Activated CD4-positive, alpha-beta T cell treated with anti-CD3 and anti-CD28 coated beads for 36 hours (primary cell): ENCODE data around the gene GLIS1. TPM values are rescaled to one million over a fixed set of nuclear protein-coding genes. Genes with fewer than 3 reads are reported as not detected.

ENCODE experiments used
- ATAC-seq: fragments of 200-7000 bp; cut with Tn5 transposase; one replicate; pipeline ENCODE4 v1.10.0; 2021; ENCODE audit warnings: mild to moderate bottlenecking, moderate library complexity
- CTCF ChIA-PET: fragments of 350-600 bp; sonication (Branson Sonifier 250); formaldehyde crosslinking; loops from one replicate; lab custom pipeline; 2021; ENCODE audit warnings: antibody characterized with exemption; lab: Charles Lee
- POLR2A ChIA-PET: fragments of 350-600 bp; sonication (Branson Sonifier 250); formaldehyde crosslinking; loops from one replicate; lab custom pipeline; 2021; ENCODE audit warnings: antibody characterized with exemption, inconsistent platforms; lab: Charles Lee
- DNase-seq: peaks from one replicate; pipeline ENCODE4 v3.0.0-alpha.2; 2020
- H3K27ac Mint-ChIP-seq: one replicate; pipeline ENCODE4 v1.8.0; 2021; ENCODE audit warnings: mixed read lengths
- H3K27me3 Mint-ChIP-seq: one replicate; pipeline ENCODE4 v1.8.0; 2021; ENCODE audit warnings: mixed read lengths
- H3K36me3 Mint-ChIP-seq: one replicate; pipeline ENCODE4 v1.8.0; 2021; ENCODE audit warnings: low read depth, mixed read lengths
- H3K4me1 Mint-ChIP-seq: one replicate; pipeline ENCODE4 v1.8.0; 2021; ENCODE audit warnings: mixed read lengths
- H3K4me3 Mint-ChIP-seq: one replicate; pipeline ENCODE4 v1.8.0; 2021; ENCODE audit warnings: mild to moderate bottlenecking, moderate library complexity, mixed read lengths
- H3K9me3 Mint-ChIP-seq: one replicate; pipeline ENCODE4 v1.8.0; 2021; ENCODE audit warnings: low read depth, mixed read lengths
- intact Hi-C, 2 experiments: fragments of 100-400 bp; cut with DNase I in 1 of 2; cut with micrococcal nuclease in 1 of 2; formaldehyde crosslinking; loops; one replicate each; pipeline versions ENCODE4 v1.14.2 to v1.15.1; 2022 to 2024; cut with DNase I, micrococcal nuclease
- total RNA-seq, 2 experiments: library from RNA; stranded (reverse); gene quantifications; one replicate each; pipeline ENCODE4 v1.2.3, GENCODE V29; 2021

GLIS1 gene
- total RNA-seq, 2 experiments from 2014 or later: not detected

DNA sequence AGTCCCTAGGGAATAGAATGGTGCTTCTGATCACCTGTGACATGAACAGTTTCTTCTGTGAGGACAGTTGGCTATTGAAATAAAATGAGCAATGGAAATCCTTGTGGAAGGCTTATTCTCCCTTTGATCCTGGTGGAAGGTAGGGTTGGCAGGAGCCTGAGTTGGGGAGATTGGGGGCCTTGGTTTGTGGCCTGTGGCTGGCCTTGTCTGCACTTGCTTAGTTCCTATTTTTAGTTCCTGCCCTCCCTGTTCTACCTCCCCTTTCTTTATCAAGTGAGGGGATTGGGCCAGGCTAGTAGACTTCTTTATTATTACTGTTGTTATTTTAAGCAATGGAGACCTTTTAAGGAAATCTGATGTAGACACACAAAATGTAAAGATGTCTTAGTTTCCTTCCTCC lies 271.6 kb downstream of the GLIS1 start:
- no peaks in the 10 kb centered on the region for H3K36me3 Mint-ChIP-seq
- DNase-seq (no peak), ATAC-seq (no peak)
- CTCF ChIA-PET: no interaction called here
- H3K27ac Mint-ChIP-seq: no peak overlapping the region
- intact Hi-C loops: no loop called here
- POLR2A ChIA-PET: interaction anchor here (0.6 kb wide), 1 partner anchor 153 kb away, joined by 4 read pairs; no protein-coding TSS in a partner anchor
- H3K9me3 Mint-ChIP-seq: no peaks in the 10 kb centered on the region
- no peaks in the 10 kb centered on the region for H3K27me3 Mint-ChIP-seq
- H3K4me1 Mint-ChIP-seq: no peaks in the 10 kb centered on the region
- no peak overlapping the region for H3K4me3 Mint-ChIP-seq

DNA sequence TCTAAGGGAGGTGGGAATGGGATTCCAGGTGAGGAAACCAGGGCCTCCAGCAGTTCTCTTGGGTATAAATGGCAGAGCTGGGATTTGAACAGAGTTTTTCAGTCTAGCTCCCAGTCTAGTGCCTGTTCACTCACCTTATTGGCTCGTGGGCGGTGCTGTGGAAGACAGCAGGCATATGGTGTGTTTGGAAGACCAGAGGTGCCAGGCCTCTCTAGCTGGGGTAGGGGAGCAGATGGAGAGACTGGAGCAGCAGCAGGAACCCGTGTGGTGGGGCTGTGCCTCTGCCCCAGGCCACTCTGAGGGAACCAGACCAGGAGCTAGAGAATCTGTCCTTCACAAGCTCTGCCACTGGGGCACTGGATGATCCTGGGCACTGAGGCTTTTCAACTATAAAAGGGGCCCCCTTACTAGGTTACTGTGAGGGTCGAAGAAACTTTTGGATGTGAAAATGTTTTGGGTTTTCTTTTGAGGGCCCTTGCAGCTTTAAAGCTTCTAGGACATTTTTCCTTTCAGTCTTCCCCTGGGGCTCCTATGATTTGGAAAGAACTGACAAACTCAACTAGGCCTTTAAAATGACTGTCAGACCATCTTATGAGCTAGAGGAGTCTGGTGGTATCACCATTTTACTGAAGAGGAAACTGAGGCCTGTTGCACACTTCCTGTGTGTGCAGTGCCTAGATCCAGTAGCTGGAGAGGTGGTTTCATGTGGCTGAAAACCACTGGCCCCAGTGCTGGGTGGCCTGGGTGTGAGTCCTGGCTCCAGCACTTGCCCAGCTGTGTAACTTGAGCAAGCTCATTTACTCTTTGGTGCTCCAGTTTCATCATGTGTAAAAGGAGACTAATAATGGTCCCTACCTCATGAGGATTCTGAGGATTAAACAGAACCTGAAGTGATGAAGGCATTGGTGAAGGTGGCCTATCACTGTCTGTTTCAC lies 273.7 kb downstream of the GLIS1 start:
- Mint-ChIP-seq H3K4me3 (no peak overlapping the region), H3K9me3 (no peaks in the 10 kb centered on the region), H3K36me3 (no peaks in the 10 kb centered on the region), H3K27me3 (no peaks in the 10 kb centered on the region), H3K4me1 (no peaks in the 10 kb centered on the region), H3K27ac (no peak overlapping the region)
- ChIA-PET CTCF (interaction anchor here (0.6 to 1.7 kb wide), 3 partner anchors 9 to 198 kb away, joined by 3 to 5 read pairs (median 3); no protein-coding TSS in a partner anchor), POLR2A (no interaction called here)
- intact Hi-C loops: no loop called here
- no peak for DNase-seq
- ATAC-seq: no peak

DNA sequence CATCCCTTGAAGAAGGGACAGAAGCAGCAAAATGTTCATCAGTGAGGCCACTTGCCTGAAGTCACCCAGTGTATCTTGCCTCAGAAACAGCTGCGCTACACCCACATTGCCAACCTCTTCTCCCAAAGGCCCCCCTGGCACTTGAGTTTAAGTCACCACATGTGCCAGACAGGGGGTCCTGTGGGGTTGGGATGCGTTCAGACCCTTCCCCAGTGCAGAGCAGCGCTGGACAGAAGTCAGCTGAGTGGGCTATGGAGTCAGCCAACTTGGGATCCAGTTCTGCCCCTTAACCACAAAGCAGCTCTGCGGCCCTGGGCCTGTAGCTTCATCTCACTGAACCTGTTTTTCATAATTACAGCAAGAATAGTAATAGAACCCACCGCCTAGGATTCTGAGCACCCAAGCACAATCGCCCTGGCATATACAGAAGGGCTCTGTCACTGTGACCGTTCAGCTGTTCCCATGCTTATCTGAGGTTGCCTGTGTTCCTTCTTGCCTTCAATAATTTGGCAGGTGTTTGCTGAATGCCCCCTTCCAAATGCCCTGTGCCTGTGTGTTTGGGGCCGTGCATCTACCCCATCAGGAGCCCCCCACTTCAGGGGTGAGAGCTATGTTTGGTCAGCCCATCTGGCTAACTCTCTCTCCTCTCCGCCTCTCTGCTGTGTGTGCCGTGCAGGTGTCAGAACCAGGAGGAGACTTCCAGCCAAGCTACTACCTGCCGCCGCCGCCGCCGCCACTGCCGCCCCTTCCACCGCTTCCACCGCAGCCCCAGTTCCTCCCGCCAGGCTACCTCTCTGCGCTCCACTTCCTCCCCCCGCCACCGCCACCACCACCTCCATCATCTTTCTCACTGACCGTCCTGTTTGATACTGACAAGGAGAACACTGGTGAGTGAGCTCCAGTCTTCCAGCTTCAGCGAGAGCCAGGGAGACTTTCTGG lies 274.7 kb downstream of the GLIS1 start:
- H3K27ac Mint-ChIP-seq: no peak overlapping the region
- DNase-seq: no peak
- H3K27me3 Mint-ChIP-seq: no peaks in the 10 kb centered on the region
- H3K4me3 Mint-ChIP-seq: no peak overlapping the region
- intact Hi-C loops: no loop called here
- ATAC-seq: no peak
- H3K9me3 Mint-ChIP-seq: no peaks in the 10 kb centered on the region
- POLR2A ChIA-PET: no interaction called here
- no peaks in the 10 kb centered on the region for H3K4me1 Mint-ChIP-seq
- H3K36me3 Mint-ChIP-seq: no peaks in the 10 kb centered on the region
- CTCF ChIA-PET: interaction anchor here (0.6 to 1.7 kb wide), 6 partner anchors 10 to 363 kb away, joined by 3 to 5 read pairs (median 3); no protein-coding TSS in a partner anchor

DNA sequence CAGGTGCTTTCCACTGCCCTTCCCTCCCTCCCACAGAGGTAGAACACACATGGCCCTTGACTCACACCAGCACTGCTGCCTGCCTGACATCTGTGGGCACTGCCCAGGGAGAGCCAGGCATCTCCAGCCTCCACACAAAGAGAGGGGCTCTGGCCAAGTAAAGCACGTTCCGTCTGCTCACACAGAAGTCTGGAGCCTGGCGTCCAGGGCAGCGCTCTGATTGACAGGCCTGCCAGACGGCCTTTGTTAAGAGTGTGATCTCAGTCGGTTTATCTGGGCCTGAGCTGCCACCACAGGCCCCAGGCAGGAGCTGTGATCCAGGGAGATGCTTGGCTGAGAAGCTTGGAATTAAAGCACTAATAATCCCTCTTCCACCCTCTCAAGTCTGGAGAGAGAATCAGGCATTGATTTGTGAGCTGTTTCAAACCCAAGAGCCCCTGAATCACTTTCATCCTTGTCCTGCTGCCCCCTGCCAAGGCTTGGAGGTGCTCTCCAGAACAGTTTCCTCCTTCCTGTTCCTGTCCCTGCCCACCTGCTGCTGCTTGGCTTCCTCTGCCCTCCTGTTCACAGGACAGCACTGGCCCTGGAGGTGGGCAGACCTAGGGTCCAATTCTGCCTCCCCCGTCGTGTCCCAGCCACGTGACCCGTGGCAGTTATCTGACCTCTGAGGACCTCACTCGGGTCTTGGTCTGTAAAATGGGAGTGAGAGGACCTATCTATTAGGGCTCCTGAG lies 276.0 kb downstream of the GLIS1 start:
- POLR2A ChIA-PET: no interaction called here
- Mint-ChIP-seq H3K36me3 (no peaks in the 10 kb centered on the region), H3K27ac (no peak overlapping the region), H3K9me3 (no peaks in the 10 kb centered on the region), H3K27me3 (no peaks in the 10 kb centered on the region), H3K4me3 (no peak overlapping the region), H3K4me1 (no peaks in the 10 kb centered on the region)
- ATAC-seq (no peak), DNase-seq (no peak)
- CTCF ChIA-PET: interaction anchor here (0.7 to 1.5 kb wide), 4 partner anchors 13 to 217 kb away, joined by 3 to 5 read pairs (median 4); no protein-coding TSS in a partner anchor
- intact Hi-C loops: no loop called here

DNA sequence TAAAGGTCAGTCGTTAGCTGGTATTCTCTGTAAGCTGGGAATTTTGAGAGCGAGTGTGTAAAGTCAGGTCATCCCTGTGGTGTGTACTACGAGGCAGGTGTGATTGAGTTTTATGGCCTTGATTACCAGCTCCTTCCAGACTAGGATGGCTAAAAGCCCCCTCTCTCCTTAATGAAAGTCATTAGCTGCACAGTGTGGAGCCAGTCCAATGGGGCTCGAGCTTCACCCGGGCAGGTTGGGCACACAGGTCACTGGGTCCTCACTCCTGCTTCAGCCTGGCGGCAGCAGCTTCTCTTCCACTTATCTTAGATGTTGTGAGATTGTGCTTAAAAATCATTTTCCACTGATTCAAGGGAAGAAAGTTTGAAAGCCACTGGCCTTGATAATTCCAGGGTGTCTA lies 276.8 kb downstream of the GLIS1 start:
- intact Hi-C loops: no loop called here
- DNase-seq: no peak
- Mint-ChIP-seq H3K4me3 (no peak overlapping the region), H3K27me3 (no peaks in the 10 kb centered on the region), H3K36me3 (no peaks in the 10 kb centered on the region), H3K9me3 (no peaks in the 10 kb centered on the region), H3K4me1 (no peaks in the 10 kb centered on the region), H3K27ac (no peak overlapping the region)
- ATAC-seq: no peak
- ChIA-PET POLR2A (no interaction called here), CTCF (interaction anchor here (1.0 to 1.1 kb wide), 2 partner anchors 12 to 17 kb away, joined by 3 to 4 read pairs; no protein-coding TSS in a partner anchor)

DNA sequence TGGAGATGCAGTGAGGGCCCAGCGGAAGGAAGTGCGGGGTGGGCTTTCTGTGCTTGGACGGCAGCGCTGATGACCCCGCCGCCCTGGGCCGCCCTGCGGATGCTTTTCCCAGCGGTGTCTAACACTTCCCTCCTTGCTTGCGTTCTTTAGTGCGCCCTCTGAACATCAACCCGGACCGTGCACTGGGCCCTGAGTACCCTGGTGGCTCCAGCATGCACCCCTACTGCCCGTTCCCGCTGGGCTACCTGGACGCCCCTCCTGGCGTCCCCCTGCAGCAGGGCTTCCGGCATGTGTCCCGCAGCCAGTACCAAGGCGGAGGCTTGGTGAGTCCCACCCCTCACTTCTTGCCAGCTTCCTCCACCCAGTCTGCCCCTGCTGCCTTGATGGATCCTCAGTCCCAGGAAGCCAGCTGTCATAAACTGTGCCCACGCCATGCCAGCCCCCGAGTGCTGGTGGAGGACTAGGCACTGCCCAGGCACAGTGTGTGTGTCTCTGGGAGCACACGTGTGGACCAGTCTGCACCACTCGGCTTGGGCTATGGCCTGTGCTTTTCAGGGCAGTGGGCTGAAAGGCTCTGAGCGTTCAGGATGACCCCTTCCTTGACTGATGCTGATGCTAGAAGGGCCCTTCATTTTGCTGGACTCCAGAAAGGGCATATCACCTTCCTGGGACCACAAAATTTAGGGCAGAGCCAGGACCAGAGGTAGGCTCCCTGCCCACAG lies 277.5 kb downstream of the GLIS1 start:
- POLR2A ChIA-PET: no interaction called here
- Mint-ChIP-seq H3K4me1 (no peaks in the 10 kb centered on the region), H3K4me3 (no peak overlapping the region), H3K9me3 (no peaks in the 10 kb centered on the region), H3K36me3 (no peaks in the 10 kb centered on the region), H3K27me3 (peaks cover 2% of the 10 kb centered on the region), H3K27ac (no peak overlapping the region)
- ATAC-seq: no peak
- intact Hi-C loops: no loop called here
- DNase-seq: no peak
- CTCF ChIA-PET: interaction anchor here (1.0 kb wide), 1 partner anchor 16 kb away, joined by 3 read pairs; no protein-coding TSS in a partner anchor

DNA sequence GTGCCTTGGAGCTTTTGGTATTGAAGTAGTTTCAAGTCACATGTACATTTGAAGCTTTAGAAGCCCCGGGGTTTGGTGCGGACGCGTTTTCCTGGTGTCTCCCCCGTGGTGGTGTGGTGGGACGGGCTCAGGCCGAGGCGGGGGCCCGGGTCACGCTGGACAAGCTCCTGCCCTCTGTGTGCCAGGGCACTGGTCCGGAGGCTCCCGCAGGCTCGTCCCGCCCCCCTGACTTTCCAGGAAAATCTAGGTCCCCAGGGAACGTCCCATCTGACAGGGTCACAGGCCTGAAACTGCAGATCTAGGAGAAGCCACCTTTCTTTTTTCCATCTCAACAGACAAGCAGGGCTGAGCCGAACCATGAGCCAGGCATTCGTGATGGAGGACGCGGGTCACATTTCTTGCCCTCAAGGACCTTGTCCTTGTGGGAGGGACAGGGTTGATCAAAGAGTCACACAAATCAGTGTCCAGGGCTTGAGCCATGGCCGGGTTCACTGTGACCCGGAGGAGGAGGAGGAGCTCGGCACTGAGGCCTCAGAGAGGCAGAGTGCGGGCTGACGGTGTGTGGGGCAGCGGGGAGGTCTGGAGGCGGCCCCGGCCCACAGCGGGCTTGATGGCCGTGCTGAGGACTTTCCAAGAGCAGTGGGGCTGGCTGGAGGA lies 278.2 kb downstream of the GLIS1 start:
- ATAC-seq (no peak), DNase-seq (no peak)
- no peak overlapping the region for H3K4me3 Mint-ChIP-seq
- intact Hi-C loops: no loop called here
- no peak overlapping the region for H3K27ac Mint-ChIP-seq
- H3K36me3 Mint-ChIP-seq: no peaks in the 10 kb centered on the region
- H3K27me3 Mint-ChIP-seq: peaks cover 2% of the 10 kb centered on the region
- CTCF ChIA-PET: interaction anchor here (0.7 kb wide), 1 partner anchor 1265 kb away, joined by 3 read pairs; no protein-coding TSS in a partner anchor
- POLR2A ChIA-PET: no interaction called here
- no peaks in the 10 kb centered on the region for H3K4me1 Mint-ChIP-seq
- no peaks in the 10 kb centered on the region for H3K9me3 Mint-ChIP-seq

DNA sequence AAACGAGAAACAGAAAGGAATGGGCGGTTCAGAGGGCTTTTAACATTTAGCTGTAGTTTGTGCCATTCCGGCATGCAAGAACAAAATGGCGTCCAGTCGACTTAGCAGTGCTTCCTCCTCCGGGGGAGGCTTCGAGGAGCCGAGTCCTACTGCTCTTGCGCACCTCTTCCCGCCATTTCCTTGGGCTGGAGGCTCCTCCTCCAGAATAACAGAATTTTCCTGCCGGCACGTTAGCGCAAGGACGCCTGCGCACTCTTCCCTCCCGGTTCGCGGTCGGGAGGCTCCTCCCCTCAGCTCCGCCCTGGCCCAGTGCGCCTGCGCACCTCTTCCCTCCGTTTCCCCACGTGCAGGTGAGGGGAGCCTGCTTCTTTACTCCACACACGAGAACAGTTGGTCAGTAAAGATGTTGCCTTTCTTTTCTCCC lies 278.7 kb downstream of the GLIS1 start:
- no peak overlapping the region for H3K27ac Mint-ChIP-seq
- no peak overlapping the region for H3K4me3 Mint-ChIP-seq
- ChIA-PET CTCF (interaction anchor here (0.6 to 0.7 kb wide), 2 partner anchors 529 to 1265 kb away, joined by 3 read pairs; no protein-coding TSS in a partner anchor), POLR2A (no interaction called here)
- H3K4me1 Mint-ChIP-seq: no peaks in the 10 kb centered on the region
- DNase-seq: no peak
- peaks cover 2% of the 10 kb centered on the region for H3K27me3 Mint-ChIP-seq
- no peak for ATAC-seq
- intact Hi-C loops: no loop called here
- H3K9me3 Mint-ChIP-seq: no peaks in the 10 kb centered on the region
- H3K36me3 Mint-ChIP-seq: no peaks in the 10 kb centered on the region

DNA sequence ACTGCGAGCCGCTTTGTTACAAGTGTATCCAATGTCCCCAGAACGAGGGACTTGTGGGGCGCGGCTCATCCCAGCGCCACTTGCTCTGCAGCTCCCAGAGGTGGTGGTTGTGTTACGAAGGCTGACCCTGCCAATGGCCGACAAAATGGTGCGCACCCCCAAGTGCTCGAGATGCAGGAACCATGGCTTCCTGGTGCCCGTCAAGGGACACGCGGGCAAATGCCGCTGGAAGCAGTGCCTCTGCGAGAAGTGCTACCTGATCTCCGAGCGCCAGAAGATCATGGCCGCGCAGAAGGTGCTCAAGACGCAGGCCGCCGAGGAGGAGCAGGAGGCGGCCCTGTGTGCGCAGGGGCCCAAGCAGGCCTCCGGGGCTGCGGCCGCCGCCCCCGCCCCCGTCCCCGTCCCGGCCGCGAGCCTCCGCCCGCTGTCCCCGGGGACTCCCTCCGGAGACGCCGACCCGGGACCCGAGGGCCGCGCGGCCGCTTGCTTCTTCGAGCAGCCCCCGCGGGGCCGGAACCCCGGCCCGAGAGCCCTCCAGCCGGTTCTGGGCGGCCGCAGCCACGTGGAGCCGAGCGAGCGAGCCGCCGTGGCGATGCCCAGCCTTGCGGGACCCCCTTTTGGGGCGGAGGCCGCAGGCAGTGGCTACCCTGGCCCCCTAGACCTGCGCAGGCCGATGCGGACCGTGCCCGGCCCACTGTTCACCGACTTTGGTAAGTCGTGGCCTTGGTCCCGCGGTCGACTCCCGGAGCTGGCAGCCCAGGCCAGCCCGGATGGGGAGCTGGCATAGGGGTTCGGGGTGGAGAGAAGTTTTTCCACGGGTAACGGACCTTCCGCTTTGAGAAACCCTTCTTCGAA lies 279.4 kb downstream of the GLIS1 start, which contains the start of gene DMRTB1:
Gene DMRTB1, plus strand, starts transcription at position 79 of the 855 bp plus-strand sequence. Its CDS starts 55 bp downstream, at position 134.
- ChIA-PET CTCF (interaction anchor here (0.6 kb wide), 1 partner anchor 530 kb away, joined by 3 read pairs; no protein-coding TSS in a partner anchor), POLR2A (no interaction called here)
- Mint-ChIP-seq H3K27ac (no peak within 1 kb of the TSS), H3K4me1 (no peaks in the 10 kb centered on the region), H3K27me3 (peaks cover 2% of the 10 kb centered on the region), H3K4me3 (no peak within 1 kb of the TSS), H3K9me3 (no peaks in the 10 kb centered on the region), H3K36me3 (no peaks in the 10 kb centered on the region)
- DNase-seq: no peak
- ATAC-seq: no peak
- intact Hi-C loops: no loop called here
